HTERT RPE-1 (cell line): ENCODE data around the gene RTN4RL1.
"Not testable (repeated sequence)": the region's sequence is repeated elsewhere in the genome, so short reads cannot be mapped to it uniquely, and the experiment has no call there.

Experiments
- in situ Hi-C: fragments of 300-500 bp; cut with MboI; formaldehyde crosslinking; loops from 4 replicates; pipeline ENCODE4 v1.14.3; 2020; ENCODE audit warnings: low sequenced_read_pairs

RTN4RL1 gene

DNA sequence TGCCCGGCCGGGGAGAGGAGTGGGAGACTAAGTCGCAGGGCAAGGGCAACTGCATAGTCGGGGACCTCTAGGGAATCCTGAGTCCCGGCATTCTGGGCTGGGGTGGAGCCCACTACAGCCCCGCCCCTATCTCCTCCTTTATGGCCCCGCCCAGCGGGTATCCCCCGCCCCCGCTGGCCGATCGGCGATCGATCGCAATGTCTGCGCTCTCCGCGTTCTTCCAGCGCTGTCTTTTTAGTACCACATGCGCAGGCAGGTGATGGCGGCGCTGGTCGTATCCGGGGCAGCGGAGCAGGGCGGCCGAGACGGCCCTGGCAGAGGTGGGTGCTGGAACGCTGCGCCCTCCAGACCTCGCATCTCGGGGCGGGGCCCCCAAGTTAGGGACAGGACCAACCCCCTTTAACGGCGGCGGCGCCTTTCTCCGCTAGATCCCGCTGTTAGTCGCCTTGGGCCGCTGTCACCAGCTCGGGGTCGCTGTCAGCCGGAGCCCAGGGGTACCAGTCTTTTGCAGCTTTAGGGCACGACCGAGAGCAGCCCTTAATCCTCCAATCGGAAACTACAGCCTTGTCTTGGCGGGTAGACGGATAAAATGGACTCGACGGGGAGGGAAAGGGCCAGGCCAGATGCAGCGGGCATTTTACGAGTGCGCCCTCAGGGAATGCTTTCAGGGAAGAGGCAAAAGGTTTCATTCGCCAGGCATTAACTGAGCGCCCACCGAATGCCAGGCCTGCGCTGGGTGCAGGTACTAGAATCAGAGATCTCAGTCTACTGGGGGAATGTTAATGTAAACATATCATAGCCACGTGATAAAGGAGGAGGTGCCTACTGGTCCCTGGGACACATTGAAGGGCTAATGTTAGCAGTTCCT is 5.0 kb upstream of the RTN4RL1 start, which contains the start of gene DPH1:
TSS of gene DPH1 (plus strand) at position 243 of the 868 bp plus-strand sequence. CDS start at position 260, 17 bp downstream.
- in situ Hi-C loops, result no loop called here

- in situ Hi-C loops, result no loop called here
Observed at GRCh38 chr17:2028737-2029136, 3.6 kb upstream of the RTN4RL1 start.

- in situ Hi-C loops, result no loop called here
Observed at GRCh38 chr17:2028234-2028614, 3.1 kb upstream of the RTN4RL1 start.

DNA sequence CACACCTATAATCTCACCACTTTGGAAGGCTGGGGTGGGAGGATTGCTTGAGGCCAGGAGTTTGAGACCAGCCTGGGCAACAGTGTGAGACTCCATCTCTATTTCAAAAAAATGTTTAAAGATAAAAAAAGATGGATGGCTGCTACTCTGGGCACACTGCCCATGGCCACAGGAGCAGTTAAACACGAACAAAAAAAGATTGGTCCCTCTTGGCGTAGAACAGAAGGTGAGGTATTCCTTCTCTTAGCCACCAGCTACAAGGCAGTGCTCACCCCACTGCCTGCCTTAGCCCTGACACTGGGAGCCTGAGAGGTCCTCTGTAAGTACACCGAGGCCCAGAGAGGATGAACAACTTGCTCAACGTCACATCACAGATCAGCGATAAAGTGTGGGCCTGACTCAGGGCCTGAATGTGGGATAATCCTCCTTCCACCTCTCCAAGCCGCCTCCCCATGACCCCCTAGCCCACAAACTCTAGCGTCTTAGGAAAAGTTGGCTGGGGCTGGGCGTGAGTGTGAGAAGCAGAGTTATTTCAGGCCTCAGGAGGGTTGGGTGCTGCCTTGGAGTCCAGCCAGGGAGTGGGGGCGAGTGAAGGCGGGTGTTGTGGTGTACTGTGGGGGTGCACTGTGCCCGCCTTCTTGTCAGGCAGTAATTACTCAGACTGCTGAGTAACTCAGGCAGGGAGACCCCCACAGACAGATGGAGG is 2.5 kb upstream of the RTN4RL1 start:
- in situ Hi-C loops, result no loop called here

DNA sequence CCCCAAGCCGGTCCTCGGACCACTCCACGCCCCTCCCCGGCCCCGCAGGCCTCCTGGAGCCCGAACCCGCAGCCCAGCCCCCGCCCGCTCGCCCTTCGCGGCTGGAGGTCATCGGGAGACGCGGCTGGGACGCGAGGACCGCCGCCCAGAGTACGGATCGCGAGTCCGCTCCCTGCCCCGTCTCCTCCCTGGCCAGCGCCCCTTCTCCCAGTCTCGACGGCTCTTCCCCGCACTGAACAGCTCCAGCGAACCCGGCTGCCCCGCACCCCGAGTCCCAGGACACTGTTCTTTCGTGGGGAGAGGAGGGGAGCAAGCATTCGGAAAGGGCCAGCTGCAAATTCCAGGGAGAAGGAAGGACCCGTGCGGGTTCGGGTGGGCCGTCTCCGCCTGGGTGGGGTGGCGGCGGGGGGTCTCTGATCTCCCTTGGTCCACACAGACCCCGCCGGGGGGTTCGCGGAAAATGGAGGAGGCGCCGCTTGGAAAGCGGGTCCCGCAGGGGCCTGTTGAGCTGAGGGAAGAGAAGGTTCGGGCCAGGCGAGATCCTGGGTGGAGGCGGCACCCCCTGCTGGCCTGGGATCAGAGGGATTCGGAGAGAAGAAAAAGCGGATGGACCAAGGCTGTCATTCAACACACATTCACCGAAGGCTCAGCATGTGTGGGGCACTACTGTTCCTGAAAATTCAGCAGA is 632 bp upstream of the RTN4RL1 start:
- in situ Hi-C loops, result no loop called here

- in situ Hi-C loops, result no loop called here
Observed at GRCh38 chr17:2024572-2025219, 438 bp downstream of the RTN4RL1 start.

DNA sequence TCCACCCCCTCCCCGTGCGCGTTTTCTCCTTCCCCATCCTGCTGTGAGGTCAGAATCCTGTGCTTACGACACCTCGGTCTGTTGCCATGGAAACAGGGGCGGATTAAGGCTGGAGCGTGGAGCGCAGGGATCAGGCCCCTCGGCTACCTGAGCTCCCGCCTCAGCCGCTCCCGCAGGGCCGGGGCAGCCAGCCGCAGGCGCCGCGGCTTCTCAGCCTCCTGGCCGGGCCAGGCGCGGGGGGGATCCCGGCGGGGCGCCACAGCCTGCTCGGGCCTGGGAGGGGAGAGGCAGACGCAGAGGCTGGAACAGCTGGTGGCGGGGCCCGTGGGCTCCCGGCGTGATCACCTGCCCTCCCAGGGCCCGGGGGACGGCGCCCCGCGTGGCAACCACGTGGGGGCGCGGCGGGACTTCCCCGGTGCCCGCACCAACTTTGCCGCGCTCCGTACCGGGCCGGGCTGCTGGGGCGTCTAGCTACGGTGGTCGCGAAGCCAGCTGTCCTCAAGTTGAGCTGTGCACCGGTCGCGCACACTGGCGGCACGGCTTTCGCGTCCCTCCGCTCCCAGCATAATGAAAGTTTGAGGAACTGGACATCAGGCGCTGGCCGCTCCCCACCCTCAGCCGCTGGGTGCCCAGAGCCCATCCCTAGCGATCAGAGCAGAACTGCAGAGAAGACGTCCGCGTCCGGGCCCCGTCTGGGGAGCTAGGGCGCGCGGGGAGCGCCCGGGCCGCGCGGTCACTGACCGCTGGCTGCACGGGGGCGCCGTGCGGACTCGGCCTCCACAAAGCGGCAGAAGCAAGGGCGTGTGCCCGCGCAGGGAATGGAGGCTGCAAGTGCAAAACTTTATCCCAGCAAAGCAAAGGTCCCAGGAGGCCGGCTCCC is 1.2 kb downstream of the RTN4RL1 start:
- in situ Hi-C loops, result no loop called here

DNA sequence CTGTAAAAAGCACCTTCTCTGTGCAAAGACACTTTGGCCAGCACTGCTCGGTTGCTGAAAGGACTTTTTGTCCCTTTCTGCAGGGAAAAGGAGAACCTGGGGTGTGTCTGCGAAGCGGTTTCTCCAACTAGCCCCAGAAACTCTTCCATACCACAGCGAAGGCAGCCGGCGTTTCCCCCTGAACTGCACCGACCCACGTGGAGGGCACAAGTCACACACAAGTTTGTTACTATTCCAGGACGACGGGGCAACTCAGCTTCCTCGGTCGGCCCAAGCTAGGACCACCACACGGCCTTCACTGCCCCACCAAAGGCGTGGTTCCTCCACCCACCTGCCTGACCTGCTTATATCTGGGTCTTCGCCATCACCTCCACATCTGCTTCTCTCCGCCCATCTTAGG is 1.9 kb downstream of the RTN4RL1 start:
- in situ Hi-C loops, result no loop called here

- in situ Hi-C loops, result no loop called here
Observed at GRCh38 chr17:2022647-2023240, 2.4 kb downstream of the RTN4RL1 start.

GRCh38 chr17:2020721-2021120 is 4.4 kb downstream of the RTN4RL1 start:
- in situ Hi-C loops, result no loop called here

- in situ Hi-C loops, result no loop called here
Observed at GRCh38 chr17:2019723-2020122, 5.4 kb downstream of the RTN4RL1 start.

DNA sequence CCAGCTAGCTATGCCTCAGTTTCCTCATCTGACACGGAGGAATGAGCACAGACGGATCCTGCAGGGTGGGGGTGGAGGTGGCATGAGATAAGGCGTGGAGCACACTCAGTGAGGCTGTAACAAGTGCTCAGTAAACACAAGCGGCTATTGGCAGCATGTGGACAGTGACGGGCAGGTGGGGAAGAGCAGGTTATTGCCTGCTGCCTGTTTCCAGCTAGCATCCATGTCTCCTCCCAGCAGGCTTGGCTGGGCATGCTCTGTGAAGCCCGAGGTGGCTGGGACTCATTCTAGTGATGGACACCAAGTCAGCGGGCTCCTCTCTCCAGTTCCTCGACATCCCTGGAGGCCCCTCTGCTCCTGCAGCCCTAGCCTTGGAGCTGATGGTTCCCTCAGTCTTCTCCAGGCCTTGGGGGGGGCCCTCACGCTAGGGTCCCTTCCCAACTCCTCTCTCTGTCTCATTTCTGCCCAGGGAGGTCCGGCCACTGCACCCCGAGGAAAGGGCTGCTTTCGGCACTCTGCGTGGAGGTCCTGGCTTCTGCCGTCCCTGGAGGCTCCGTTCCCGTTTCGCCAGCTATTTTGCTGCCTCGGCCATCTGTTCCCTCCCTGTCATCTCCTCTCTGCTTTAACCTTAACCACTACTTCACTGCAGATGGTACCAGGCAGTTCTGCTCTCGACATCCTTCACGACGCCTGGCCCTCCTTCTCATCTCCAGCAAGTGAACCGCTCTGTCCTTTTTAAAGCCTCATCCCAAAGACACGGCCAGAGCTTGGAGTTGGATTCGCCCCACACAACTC is 6.2 kb downstream of the RTN4RL1 start:
- in situ Hi-C loops, result no loop called here

- in situ Hi-C loops, result no loop called here
Observed at GRCh38 chr17:2017274-2017941, 7.7 kb downstream of the RTN4RL1 start.

GRCh38 chr17:2016494-2016893 is 8.6 kb downstream of the RTN4RL1 start:
- in situ Hi-C loops, result no loop called here

DNA sequence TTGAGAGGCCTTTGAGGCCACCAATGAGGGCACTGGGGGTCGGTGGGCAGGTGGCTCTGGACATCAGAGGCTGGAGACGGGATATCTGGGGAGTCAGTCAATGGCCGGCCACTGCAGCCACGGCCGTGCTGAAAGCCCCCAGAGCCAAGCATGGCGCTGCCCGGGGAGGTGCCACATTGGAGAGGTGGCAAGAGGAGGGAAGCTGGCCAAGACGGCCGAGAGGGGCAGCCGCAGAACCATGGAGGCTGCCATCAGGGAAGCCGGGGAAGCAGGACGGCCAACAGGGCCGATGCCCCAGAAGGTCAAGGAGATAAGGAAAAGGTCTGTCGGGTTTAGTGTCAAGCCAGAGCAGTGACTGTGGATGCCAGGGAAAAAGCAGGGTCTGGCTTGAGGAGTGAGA is 9.8 kb downstream of the RTN4RL1 start:
- in situ Hi-C loops, result no loop called here

GRCh38 chr17:2013994-2014317 is 11.2 kb downstream of the RTN4RL1 start:
- in situ Hi-C loops, result no loop called here

GRCh38 chr17:2013220-2013993 is 11.7 kb downstream of the RTN4RL1 start:
- in situ Hi-C loops, result not testable (repeated sequence)

GRCh38 chr17:2012499-2012898 is 12.6 kb downstream of the RTN4RL1 start:
- in situ Hi-C loops, result no loop called here
